Retina (tissue), 1 donor: Measurements from ENCODE around the gene CRYGA.
A peak's percentile ranks its signal among the peaks of the same experiment; 100 is the strongest.
"Not testable (repeated sequence)": the region's sequence is repeated elsewhere in the genome, so short reads cannot be mapped to it uniquely, and the experiment has no call there.

Experiments
- DNase-seq: peaks from one replicate; pipeline ENCODE4 v3.0.0-alpha.2; 2016

The CRYGA gene

GRCh38 chr2:208124013-208124715 lies 39.2 kb downstream of the CRYGA start, which contains the start of gene CRYGD:
Gene CRYGD, minus strand, starts transcription at chr2:208124524. Its CDS starts 51 bp downstream, at chr2:208124473.
- DNase-seq, result peak; percentile 91

GRCh38 chr2:208122248-208122647 lies 41.1 kb downstream of the CRYGA start:
- no peak for DNase-seq

- DNase-seq, result peak; percentile 73
Observed at GRCh38 chr2:208118918-208119317, 44.5 kb downstream of the CRYGA start.

- DNase-seq, result not testable (repeated sequence)
Observed at GRCh38 chr2:208117390-208117789, 46.0 kb downstream of the CRYGA start.

GRCh38 chr2:208112969-208113368 lies 50.4 kb downstream of the CRYGA start:
- DNase-seq, result peak; percentile 45

- DNase-seq, result peak; percentile 64
Observed at GRCh38 chr2:208112273-208112745, 51.1 kb downstream of the CRYGA start.
